GM12891 (cell line): ENCODE data around the gene SEMA3A.

Experiments used
- POLR2A ChIP-seq: IDR thresholded peaks from 2 replicates; pipeline ENCODE4 v1.6.1; 2011; ENCODE audit warnings: low read depth, low read length, control low read depth
- POLR2AphosphoS5 ChIP-seq: IDR thresholded peaks from 2 replicates; pipeline ENCODE4 v1.6.1; 2011; ENCODE audit warnings: low read depth, low read length, control low read depth
- POU2F2 ChIP-seq: IDR thresholded peaks from 2 replicates; pipeline ENCODE4 v1.6.1; 2011; ENCODE audit warnings: low read depth, mild to moderate bottlenecking, control low read depth, low read length, moderate library complexity
- TAF1 ChIP-seq: IDR thresholded peaks from 2 replicates; pipeline ENCODE4 v1.6.1; 2011; ENCODE audit warnings: low read depth, low read length, control low read depth

GRCh38 chr7:83996879-83997278 is 197.7 kb downstream of the SEMA3A start:
- TF ChIP-seq POLR2AphosphoS5 (no peak), TAF1 (no peak), POLR2A (no peak), POU2F2 (no peak)
